Tibial artery (tissue), 4 donors: Measurements from ENCODE around the gene KRTAP19-7.

Source experiments
- DNase-seq, 2 donors: peaks; one replicate each; pipeline ENCODE4 v3.0.0-alpha.2; 2019
- H3K27ac ChIP-seq, 2 donors: fragments of 200-600 bp; sonication (generic) in 1 of 2; 1 replicate in 1 of 2; 2 replicates in 1 of 2; pipeline ENCODE4 v1.5.1; 2018 to 2019; ENCODE audit warnings: mild to moderate bottlenecking in 1 of 2
- H3K27me3 ChIP-seq, 2 donors: fragments of 200-600 bp; sonication (generic) in 1 of 2; one replicate each; pipeline versions ENCODE4 v1.5.1 to v1.6.0; 2016 to 2019
- H3K36me3 ChIP-seq, 3 donors: fragments of 200-600 bp; sonication (generic) in 2 of 3; one replicate each; pipeline ENCODE4 v1.5.1; 2016 to 2019; ENCODE audit warnings: mild to moderate bottlenecking in 2 of 3
- H3K4me1 ChIP-seq, 4 donors: fragments of 200-600 bp; sonication (generic) in 2 of 4; 1 replicate in 3 of 4; 2 replicates in 1 of 4; pipeline ENCODE4 v1.5.1; 2016 to 2019
- H3K4me3 ChIP-seq, 2 donors: fragments of 200-600 bp; sonication (generic) in 1 of 2; 1 replicate in 1 of 2; 2 replicates in 1 of 2; pipeline ENCODE4 v1.5.1; 2018 to 2019; ENCODE audit warnings: mild to moderate bottlenecking in 2 of 2
- H3K9me3 ChIP-seq, 3 donors: fragments of 200-600 bp; sonication (generic) in 1 of 3; one replicate each; pipeline ENCODE4 v1.5.1; 2016 to 2019
- CTCF ChIP-seq, 2 experiments: fragments of 200-600 bp in 1 of 2; fragments of 450-650 bp in 1 of 2; IDR thresholded peaks; one replicate each; pipeline ENCODE4 v1.5.1; 2017 to 2019; ENCODE audit warnings: antibody characterized with exemption in 2 of 2, mild to moderate bottlenecking in 1 of 2, moderate library complexity in 1 of 2
- intact Hi-C: fragments of 100-400 bp; cut with DNase I; formaldehyde crosslinking; loops from one replicate; pipeline ENCODE4 v1.15.0; 2023; ENCODE audit warnings: low total_unique reads

KRTAP19-7 gene

GRCh38 chr21:30518876-30519275 is 42.2 kb downstream of the KRTAP19-7 start:
- no peaks in the 10 kb centered on the region for H3K36me3 ChIP-seq
- H3K4me1 ChIP-seq: no peaks in the 10 kb centered on the region
- no peak for DNase-seq

DNA sequence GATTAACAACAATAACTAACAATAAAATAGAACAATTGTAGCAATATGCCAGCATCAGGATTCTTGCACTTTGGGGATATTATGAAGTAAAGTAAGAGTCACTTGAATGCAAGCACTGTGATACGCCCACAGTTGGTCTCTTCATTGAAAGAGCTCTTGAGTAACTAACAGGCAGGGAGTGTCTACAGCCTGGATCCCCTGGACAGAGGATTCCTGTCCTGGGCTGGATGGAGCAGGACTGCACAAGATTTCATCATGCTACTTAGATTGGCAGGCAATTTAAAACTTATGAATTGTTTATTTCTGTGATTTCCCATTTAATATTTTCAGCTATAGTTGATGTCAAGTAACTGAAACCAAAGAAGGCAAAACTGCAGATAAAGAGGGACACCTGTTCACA is 45.4 kb downstream of the KRTAP19-7 start:
- no peak overlapping the region for H3K27ac ChIP-seq
- intact Hi-C loops: no loop called here
- H3K9me3 ChIP-seq: no peaks in the 10 kb centered on the region

More at GRCh38 chr21:30518876-30519275, 42.2 kb downstream of the KRTAP19-7 start:
- no peak overlapping the region for H3K4me3 ChIP-seq
- TF ChIP-seq CTCF (IDR thresholded peaks at IDR 0.05): no peak
- no peak overlapping the region for H3K27ac ChIP-seq
- no peaks in the 10 kb centered on the region for H3K9me3 ChIP-seq
- intact Hi-C loops: no loop called here
- no peaks in the 10 kb centered on the region for H3K27me3 ChIP-seq

More for the DNA sequence above, 45.4 kb downstream of the KRTAP19-7 start:
- no peak for TF ChIP-seq CTCF (IDR thresholded peaks at IDR 0.05)
- DNase-seq: no peak
- no peaks in the 10 kb centered on the region for H3K36me3 ChIP-seq
- no peaks in the 10 kb centered on the region for H3K4me1 ChIP-seq
- no peak overlapping the region for H3K4me3 ChIP-seq
- H3K27me3 ChIP-seq: no peaks in the 10 kb centered on the region
